GM20431 (cell line): ENCODE data around the gene PARD3B.

Source experiments
- in situ Hi-C: fragments of 300-500 bp; cut with MseI, MboI; formaldehyde crosslinking; loops from one replicate; pipeline ENCODE4 v1.15.0; 2020; ENCODE audit warnings: low sequenced_read_pairs; ENCODE audit not compliant: unreplicated experiment

PARD3B gene

DNA sequence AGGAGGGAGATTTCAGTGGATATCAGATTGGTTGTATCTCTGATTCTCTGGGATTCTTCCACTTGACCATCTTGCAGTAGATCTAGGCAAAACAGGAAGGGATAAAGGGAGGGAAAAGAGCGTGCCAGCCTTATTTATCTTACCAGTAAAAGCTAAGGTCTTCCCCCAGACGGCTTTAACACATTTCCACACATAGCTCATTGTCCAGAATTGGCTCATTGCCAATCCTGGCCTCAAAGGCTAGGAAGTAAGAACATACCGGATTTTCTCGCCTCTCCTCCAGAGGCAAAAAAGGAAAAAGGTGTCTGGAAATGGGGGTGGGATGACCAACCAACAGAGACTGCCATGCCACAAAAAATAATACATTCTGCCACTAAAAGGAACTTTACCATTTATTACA, 725.4 kb downstream of the PARD3B start:
- in situ Hi-C loops, result no loop called here

DNA sequence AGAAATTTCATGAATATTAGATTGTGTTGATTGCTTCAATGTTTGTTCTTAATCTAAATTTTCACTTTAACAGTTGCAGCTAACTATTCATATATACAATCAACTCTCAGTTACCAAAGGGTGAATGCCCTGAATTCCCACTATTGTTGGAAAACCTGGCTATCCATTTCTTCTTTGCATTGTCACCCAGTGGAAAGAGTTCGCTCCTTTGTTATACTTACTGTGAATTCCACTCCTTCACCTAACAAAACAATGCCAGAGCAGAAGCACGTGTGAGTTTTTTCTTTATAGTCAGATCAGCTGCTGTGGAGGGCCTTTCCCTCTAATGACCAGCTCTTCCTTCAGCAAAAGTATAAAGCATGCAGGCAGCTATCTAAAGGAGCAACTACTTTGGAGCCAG, 727.9 kb downstream of the PARD3B start:
- in situ Hi-C loops, result no loop called here

DNA sequence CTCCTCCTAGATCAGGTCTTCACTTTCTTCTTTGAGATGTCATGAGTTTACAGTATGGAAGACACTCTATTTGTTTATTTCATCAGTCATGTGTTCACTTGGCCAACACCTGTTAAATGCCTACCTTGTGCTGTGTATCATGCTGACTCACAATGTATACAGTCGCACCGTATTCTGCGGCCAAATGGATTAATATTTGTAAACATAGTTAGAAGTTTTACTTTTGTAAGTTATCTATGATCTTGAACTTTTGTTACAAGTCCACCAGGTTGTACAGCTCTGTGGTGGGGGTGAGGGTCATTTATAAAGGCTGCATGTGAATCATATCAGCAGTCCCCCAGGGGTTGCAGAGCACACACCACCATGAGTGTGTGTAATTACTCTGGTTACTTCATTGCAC, 728.4 kb downstream of the PARD3B start:
- in situ Hi-C loops, result no loop called here

GRCh38 chr2:205274801-205275200, 729.5 kb downstream of the PARD3B start:
- in situ Hi-C loops, result no loop called here

DNA sequence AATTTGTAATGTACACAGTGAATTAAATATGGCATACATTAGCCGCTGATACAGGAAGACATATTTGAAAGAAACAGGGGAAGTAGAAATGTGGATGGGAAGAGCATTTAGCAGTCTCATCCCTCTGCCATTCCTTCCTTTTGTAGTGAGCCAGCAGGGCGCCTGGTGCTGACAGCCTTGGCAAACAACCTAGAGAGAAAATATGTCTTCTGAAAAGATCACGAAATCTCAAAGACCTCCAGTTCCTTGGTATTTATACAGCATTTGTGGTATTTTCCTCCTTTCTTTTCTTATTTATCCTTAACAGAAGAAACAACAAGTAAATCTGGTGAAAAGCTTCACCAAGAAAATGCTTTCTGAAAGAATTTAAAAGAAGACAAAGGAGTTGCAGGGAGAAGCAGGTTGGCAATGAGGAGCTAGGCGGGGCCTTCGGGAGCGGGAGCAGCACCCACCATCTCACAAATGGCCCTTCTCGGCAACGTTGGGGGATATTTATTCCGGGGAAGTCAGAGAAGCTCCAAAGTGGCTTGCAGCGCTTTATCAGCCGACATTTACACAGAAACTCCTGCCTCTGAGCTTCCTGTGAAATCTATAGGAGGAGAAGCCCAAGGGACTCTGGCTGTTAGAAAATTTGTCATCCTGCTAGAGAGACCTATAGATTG, 731.0 kb downstream of the PARD3B start:
- in situ Hi-C loops, result no loop called here

DNA sequence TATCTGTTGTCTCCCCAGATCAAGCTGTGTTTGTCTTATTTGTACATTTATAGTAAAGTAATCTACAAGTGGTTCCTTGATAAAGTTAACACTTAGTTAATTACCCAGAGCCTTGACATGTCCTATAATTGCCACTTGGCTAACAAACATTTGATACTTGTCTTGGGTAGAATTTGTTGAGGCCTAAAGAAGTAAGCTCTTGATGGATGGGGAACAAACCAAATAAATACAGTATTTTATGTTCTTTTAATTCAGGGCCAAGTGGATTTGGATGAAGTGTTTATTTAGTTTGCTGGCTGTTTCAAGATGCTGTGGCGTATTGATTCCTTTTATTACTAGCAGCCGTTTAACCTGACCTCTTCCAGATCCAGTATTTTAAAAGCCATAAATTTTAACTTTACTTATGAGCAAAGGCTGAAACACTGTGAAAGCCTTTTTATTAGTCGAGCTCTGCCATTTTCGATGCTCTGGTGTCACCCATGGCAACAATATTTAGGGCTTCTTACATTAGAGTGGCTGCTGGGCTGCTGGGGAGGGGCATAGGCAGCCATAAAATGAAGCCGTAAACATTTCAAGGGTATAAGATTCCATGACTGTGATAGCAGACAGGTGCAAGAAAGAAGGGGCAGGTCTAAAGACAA, 735.4 kb downstream of the PARD3B start:
- in situ Hi-C loops, result no loop called here

GRCh38 chr2:205283736-205284270, 738.5 kb downstream of the PARD3B start:
- in situ Hi-C loops, result no loop called here

GRCh38 chr2:205284334-205284733, 739.1 kb downstream of the PARD3B start:
- in situ Hi-C loops, result no loop called here

GRCh38 chr2:205287316-205287715, 742.0 kb downstream of the PARD3B start:
- in situ Hi-C loops, result no loop called here

GRCh38 chr2:205288686-205289085, 743.4 kb downstream of the PARD3B start:
- in situ Hi-C loops, result no loop called here

- in situ Hi-C loops, result no loop called here
Observed at GRCh38 chr2:205290299-205290698, 745.0 kb downstream of the PARD3B start.

- in situ Hi-C loops, result no loop called here
Observed at GRCh38 chr2:205292665-205293295, 747.5 kb downstream of the PARD3B start.

GRCh38 chr2:205293559-205293958, 748.3 kb downstream of the PARD3B start:
- in situ Hi-C loops, result no loop called here

DNA sequence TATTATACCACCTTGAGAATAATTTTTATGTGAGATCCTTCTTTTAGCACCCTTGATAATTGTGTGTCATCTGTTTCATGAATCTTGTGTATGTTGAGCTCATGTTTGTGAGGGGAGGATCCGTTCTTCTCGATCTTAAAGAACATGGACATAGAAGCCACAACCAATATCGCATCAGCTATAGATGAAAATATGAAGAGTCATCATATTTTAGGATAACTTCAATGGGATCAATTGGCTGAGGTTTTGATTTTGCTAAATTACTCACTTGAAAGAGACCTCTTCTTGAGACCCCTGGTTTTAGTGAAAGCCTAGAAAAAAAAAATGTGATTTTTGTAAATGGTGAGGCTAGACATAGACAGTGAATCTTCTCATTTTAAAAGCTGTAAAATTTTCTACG, 751.7 kb downstream of the PARD3B start:
- in situ Hi-C loops, result no loop called here

GRCh38 chr2:205297368-205297767, 752.1 kb downstream of the PARD3B start:
- in situ Hi-C loops, result no loop called here

GRCh38 chr2:205297846-205298245, 752.6 kb downstream of the PARD3B start:
- in situ Hi-C loops, result no loop called here

GRCh38 chr2:205311201-205311600, 765.9 kb downstream of the PARD3B start:
- in situ Hi-C loops, result no loop called here

DNA sequence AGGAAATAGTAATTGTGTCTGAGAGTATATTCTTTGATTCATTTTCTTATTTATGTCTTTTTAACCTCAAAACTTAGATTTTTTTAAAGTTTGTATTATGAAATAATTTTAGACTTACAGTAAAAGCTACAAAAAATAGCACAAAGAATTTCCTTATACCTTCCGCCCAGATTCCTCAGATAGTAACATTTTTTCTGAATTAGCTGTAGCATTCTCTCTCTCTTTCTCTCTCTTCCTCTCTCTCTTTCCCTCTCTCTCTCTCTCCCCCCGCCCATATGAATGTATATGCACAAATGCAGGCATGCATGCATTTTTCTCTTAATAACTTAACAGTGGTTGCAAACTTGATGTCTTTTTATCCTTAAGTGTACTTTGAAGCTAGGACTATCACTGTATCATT, 776.0 kb downstream of the PARD3B start:
- in situ Hi-C loops, result no loop called here

GRCh38 chr2:205323929-205324328, 778.7 kb downstream of the PARD3B start:
- in situ Hi-C loops, result no loop called here

- in situ Hi-C loops, result no loop called here
Observed at GRCh38 chr2:205324355-205324754, 779.1 kb downstream of the PARD3B start.

GRCh38 chr2:205333351-205333750, 788.1 kb downstream of the PARD3B start:
- in situ Hi-C loops, result no loop called here
